HG02759 (cell line): ENCODE results near the gene SPOPL.

Experiments used
- ATAC-seq: cut with Tn5 transposase; IDR thresholded peaks from one replicate; pipeline ENCODE4 v1.9.1; 2021; ENCODE audit warnings: mild to moderate bottlenecking, moderate library complexity; ENCODE audit not compliant: unreplicated experiment

The SPOPL gene

DNA sequence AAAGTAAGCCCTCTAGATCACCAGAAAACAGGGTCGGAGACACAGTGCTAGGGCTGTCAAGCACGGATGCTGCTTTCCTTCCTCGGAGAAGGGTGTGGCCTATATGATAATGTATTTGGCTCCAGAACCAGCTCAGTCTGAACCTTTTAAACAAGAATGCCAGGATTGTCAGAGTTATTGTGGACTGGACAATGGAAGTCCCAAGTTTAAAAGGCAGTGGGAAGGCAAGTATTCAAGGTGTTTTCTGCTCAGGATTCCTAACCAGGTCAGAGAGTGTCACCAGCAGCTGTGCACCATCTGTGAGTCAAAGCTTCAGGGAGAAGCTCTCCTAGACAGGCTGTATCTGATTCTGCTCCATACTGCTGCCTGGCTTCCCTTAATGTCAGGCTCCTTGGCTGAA lies 94.8 kb downstream of the SPOPL start:
- no peak for ATAC-seq

DNA sequence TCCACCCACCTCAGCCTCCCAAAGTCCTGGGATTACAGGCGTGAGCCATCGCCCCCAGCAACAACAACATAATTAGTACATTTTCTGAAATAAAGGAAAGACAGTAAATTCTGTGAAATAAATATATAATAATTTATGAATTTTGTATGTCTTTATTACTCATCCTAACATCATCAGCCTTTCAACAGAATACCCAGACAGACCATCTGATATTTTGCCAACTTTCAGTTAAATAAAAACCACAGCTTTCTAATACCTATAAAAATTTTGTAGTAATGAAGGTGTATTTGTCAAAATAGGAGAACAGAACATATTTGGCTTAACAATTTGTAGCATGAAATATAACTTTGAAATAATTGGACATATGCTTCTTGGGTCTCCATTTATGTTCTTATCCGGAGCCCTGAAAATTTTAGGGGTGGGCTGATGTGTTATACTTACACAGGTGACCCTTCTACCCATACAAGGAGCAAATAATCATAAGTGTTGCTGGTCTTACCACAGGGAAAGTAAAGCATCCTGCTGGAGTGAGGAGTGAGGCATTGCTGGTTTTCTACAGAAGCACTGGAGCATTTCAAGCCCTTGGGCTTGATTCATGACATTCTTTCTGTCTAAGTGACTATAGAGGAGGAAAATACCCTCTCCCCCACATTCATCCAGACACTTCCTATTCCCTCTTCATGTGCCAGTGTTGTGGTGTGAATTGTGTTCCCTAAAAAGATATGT lies 99.3 kb downstream of the SPOPL start:
- no peak for ATAC-seq

DNA sequence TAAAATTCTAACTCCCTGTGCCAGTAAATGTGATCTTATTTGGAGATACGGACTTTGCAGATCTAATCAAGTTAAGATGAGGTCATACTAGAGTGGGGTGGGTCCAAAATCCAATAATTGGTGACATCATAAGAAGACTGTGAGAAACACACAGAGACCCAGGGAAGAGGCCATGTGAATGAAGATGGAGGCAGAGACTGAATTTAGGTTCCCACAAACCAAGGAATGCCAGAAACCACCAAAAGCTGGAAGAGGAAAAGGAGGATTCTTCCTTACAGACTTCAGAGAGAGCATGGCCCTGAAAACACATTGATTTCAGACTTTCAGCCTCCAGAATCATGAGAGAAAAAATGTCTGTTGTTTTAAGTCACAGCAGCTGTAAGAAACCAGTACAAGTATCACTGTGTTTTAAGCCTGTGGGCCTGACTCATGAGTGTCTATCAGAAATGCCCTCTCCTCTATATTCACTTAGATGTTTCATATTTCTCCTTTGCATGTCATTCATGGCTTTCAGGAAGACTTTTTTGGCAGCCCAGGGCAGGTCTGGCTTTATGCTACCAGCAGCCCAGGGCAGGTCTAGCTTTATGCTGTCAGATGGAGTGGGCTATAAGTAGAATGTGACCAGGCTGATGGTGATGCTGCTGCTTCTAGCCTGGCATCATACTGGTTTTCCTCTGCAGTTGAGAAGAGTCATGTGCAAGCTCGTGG lies 100.0 kb downstream of the SPOPL start:
- no peak for ATAC-seq

DNA sequence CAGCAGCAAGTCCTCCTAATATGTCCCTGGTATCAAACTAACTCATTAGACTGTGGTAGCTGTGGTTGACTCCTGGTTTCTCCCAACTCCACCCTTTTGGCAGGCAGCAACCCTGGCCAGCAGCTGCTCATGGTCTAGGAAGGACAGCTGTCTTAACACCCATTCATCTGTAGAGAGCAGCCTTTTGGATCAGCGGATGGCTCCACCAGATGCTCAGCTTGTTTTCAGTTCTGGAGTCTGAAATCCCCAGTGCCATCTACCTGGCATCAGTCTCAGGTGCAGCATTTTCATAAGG lies 100.5 kb downstream of the SPOPL start:
- ATAC-seq: no peak

DNA sequence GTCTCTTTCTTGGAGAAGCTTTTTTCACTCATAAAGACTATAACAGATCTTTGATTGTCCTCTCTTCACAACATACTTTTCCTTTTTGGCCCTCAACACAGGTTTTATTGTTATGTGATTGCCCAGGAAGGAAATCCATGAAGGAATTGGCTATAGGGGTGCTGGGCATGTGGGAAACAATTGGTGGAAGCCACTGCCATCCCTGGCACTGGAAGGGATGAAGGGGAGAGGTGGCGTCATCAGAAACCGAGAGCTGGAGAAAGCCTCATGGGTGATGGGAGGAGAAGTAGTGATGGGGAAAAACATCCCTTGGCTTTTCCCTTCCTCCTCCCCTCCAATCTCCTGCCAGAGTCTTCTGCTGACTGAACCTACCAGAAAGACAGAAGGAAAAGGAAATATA lies 106.2 kb downstream of the SPOPL start:
- no peak for ATAC-seq

DNA sequence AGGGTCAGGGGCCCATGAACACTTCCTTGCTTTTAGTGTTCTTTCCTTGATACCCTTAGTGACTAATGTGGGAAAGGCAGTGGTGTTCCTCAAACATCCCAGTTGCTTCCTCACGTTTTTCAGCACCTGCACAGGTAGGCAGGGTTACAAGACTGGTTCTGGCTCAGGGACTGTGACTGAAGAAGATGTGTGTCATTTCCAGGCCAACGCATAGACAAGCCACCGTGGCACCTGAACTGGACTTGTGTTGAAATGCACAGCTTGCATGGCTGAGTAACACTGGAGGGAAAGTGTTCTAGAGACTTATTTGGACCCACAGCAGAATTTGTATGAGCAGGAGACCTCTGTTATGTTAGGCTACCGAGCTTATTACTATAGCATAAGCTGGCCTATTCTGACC lies 107.9 kb downstream of the SPOPL start:
- ATAC-seq: no peak

DNA sequence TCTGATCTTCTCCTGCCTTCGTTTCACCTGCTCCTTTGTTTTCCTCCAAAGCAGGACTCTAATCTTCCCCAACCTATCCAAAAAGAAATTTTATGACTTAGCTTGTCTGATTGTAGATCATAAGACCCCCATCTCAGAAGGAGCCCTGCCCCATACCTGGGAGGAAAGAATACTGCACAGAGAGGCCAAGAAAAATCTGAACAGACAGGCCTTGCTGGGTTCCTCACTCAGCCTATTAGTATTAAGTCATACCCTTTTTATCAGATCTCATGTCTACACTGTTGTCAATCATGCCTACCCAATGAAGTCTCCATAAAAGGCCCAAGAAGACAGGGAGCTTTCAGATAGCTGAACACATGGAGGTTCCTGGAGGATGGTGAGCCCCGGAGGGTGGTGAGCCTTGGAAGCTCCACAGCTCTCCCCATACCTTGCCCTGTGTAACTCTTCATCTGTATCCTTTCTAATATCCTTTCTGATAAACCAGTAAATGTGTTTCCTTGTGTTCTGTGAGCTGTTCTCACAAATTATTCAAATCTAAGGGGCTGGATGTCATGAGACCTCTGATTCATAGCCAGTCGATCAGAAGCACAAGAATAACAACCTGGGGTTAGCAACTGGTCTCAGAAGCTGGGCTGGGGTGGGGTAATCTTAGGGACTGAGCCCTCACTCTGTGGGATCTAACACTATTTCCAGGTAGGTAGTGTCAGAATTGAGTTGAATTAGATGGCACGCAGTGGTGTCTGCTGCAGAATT lies 108.8 kb downstream of the SPOPL start:
- ATAC-seq: no peak

DNA sequence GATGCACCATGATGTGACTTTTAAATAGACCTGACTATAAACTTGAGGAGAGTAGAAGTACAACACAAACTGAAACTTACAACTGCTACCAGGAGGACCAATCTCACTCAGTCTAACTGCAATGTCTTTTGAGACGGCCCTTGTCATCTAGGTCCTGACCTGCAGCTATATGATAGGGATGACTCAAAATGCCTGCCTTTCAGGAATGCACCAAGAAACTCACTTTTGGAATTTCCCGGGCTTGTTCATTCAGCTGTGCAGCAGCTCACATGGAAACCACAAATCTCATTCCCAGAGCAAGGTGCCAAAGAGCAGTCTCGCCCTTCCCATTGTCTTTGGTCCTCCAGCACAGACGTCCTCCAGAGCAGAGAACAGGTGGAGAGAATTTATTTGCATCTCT lies 113.7 kb downstream of the SPOPL start:
- no peak for ATAC-seq

DNA sequence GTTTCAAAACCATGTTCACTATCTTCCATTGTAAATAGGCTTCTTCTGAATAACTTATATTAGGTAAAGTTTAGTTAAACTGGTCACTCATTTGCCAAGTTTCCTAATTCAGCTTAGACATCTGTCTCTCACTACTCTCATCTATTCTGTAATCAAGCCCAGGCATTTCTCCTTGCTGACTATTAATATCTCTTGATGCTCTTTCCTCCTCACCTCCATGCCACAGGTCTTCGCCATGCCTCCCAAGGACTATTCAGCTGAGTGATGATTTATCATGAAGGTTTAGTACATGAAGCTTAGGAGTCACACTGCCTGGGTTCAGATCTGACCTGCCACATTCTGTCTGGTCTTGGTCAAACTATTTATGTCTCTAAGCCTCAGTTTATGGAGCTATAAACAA lies 115.5 kb downstream of the SPOPL start:
- ATAC-seq: no peak

DNA sequence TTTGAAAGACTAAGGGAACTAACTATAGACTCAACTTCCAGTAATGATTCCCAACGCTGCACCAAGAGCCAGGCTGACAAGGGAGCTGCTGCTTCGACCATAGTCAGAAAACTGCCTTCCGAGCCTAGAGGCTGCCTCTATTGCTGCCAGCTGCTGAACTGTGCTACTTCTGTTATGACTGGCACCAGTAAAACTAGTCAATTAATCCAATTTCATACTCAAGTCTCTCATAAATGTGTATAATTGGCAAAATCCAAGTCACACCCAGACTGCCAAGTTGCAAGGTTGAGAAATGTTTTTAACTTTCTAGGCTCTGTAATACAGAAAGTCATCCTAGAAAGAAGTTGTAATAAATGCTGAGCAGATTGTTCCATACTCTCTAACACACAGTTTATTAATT lies 117.4 kb downstream of the SPOPL start:
- no peak for ATAC-seq

DNA sequence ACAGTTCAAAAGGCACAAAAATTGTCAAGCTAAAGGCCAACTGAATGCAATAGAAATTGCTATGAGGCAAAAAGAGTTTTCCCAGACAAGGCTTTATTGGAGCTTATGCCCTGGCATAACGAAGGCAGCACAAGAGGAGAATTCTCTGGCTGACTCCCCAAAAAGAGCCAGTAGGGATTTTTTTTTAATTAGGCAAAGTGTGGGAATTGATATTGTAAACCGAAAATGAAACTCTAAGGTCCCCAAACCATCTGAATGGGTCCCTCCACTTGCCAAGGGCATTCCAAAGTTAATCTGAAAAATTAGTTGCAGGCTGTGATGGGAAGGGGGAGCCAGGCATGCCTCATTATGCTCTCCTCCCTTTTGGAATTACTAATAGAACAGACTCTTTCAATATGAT lies 118.9 kb downstream of the SPOPL start:
- no peak for ATAC-seq

DNA sequence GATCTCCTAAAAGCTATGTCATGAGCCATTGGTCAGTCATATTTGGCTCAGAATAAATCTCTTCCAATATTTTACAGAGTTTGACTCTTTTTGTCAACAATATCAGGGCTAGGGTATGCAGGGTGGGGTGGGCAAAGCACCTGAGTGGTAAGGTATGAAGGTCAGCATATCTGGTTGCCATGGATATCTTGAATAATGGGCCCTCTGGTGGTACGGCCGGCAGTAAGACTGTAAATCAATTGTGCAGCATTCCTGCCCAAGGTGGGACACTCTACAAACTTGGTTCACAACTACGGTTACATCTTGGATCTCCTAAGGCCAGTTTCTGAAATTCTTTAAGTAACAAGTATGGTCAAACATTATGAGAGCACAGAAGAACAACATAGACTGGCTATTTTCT lies 119.6 kb downstream of the SPOPL start:
- ATAC-seq: no peak

DNA sequence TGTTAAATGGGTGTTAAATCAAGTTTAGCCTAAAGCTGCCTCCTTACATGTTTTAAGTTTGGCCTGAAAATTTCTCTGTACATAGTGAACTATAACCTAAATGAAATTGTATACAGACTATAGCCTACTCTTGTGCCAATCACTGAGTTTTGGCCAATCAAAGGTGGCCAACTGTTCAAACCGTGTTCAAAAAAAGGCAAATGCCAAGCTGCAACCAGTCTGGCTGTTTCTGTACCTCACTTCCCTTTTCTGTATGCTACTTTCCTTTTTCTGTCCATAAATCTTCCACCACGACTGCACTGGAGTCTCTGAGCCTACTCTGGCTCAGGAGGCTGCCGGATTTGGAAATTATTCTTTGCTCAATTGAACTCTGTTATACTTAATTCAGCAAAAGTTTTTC lies 121.0 kb downstream of the SPOPL start:
- ATAC-seq: peak; percentile 47
